SK-N-SH treated with all-trans-retinoic acid at 6 μM for 48 hours (cell line): ENCODE measurements around the gene P2RX4.

Experiments
- ARNTL ChIP-seq: fragments of 450-650 bp; formaldehyde crosslinking; IDR thresholded peaks from 2 replicates; pipeline ENCODE4 v1.5.0; 2020; ENCODE audit warnings: low read depth, mild to moderate bottlenecking, moderate library complexity, borderline replicate concordance
- CSDC2 ChIP-seq: fragments of 250-450 bp; sonication (Bioruptor Pico); IDR thresholded peaks from 2 replicates; pipeline ENCODE4 v1.5.0; 2020; ENCODE audit warnings: mild to moderate bottlenecking, moderate library complexity
- ESRRG ChIP-seq: fragments of 250-450 bp; sonication (Bioruptor Pico); IDR thresholded peaks from 2 replicates; pipeline ENCODE4 v1.6.1; 2021; ENCODE audit warnings: mild to moderate bottlenecking
- OSR1 ChIP-seq: fragments of 250-450 bp; sonication (Bioruptor Pico); IDR thresholded peaks from 2 replicates; pipeline ENCODE4 v1.8.0; 2022; ENCODE audit warnings: moderate library complexity, mild to moderate bottlenecking, inconsistent platforms
- RARB ChIP-seq: fragments of 250-450 bp; sonication (Bioruptor Pico); IDR thresholded peaks from 2 replicates; pipeline ENCODE4 v1.8.0; 2021; ENCODE audit warnings: mild to moderate bottlenecking, moderate library complexity
- SNAI2 ChIP-seq: fragments of 250-450 bp; sonication (Bioruptor Pico); IDR thresholded peaks from 2 replicates; pipeline ENCODE4 v1.5.0; 2020; ENCODE audit warnings: mild to moderate bottlenecking, moderate library complexity
- TCF4 ChIP-seq: fragments of 250-450 bp; sonication (Bioruptor Pico); IDR thresholded peaks from 2 replicates; pipeline ENCODE4 v1.8.0; 2021; ENCODE audit warnings: mild to moderate bottlenecking, moderate library complexity, borderline replicate concordance
- ZFP3 ChIP-seq: fragments of 250-450 bp; sonication (Bioruptor Pico); IDR thresholded peaks from 2 replicates; pipeline ENCODE4 v1.5.0; 2020; ENCODE audit warnings: mild to moderate bottlenecking, moderate library complexity
- ZNF565 ChIP-seq: fragments of 450-650 bp; formaldehyde crosslinking; conservative IDR thresholded peaks from 2 replicates; pipeline ENCODE4 v1.5.0; 2020; ENCODE audit warnings: low read depth, mild to moderate bottlenecking, moderate library complexity
- ZNF70 ChIP-seq: fragments of 450-650 bp; formaldehyde crosslinking; IDR thresholded peaks from 2 replicates; pipeline ENCODE4 v1.5.0; 2020; ENCODE audit warnings: mild to moderate bottlenecking, moderate library complexity
- TF ChIP-seq, protein P1 (sequence below): fragments of 250-450 bp; sonication (Bioruptor Pico); IDR thresholded peaks from 2 replicates; pipeline ENCODE4 v1.5.1; 2021; ENCODE audit warnings: mild to moderate bottlenecking, moderate library complexity
- TF ChIP-seq, protein P2 (sequence below): fragments of 250-450 bp; sonication (Bioruptor Pico); IDR thresholded peaks from 2 replicates; pipeline ENCODE4 v1.8.0; 2021; ENCODE audit warnings: low read depth, mild to moderate bottlenecking, moderate library complexity, borderline replicate concordance
- TF ChIP-seq, protein P3 (sequence below): fragments of 250-450 bp; sonication (Bioruptor Pico); IDR thresholded peaks from 2 replicates; pipeline ENCODE4 v1.8.0; 2020; ENCODE audit warnings: mild to moderate bottlenecking, moderate library complexity, borderline replicate concordance

DNA sequence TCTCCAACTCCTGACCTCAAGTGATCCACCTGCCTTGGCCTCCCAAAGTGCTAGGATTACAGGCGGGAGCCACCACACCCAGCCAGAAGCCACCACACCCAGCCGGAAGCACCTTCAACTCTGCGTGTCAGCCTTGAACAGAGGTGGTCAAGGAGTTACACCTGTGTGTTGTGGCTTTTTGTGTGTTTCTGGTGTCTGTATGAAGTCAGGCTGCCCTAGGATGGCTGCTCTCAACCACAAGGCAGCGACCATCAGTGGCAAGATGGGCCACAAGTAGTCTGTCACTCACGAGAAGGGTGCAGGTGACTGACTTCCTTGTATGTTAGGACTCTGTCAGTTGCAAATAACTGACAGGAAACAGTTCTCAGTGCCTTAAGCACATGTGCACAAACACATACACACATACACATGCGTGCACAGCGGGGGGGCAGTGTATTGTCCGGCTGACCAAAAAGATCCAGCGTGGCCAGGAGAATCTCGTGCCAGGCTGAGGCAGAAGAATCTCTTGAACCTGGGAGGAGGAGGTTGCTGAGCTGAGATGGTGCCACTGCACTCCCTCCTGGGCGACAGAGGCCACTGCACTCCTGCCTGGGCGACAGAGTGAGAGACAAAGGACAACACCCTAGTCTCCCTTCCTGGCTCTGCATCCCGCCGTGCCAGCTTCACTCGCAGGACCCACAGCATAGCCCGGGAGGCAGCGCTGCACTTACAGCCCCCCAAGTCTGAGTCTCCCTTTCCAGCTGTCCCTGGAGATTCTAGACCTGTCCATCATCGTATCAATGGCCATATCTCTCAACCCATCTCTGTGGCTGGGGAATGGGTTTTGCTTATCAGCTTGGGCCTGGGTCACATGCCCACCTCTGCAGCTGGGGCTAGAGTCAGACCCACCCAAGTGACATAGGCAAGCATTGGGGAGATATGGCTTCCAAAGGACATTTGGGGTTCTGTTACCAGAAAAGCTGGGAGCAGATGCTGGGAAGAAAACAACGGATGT, 13.7 kb downstream of the P2RX4 start:
- TF ChIP-seq RARB = no peak
- no peak for TF ChIP-seq SNAI2 (CRISPR knock-in tag)
- TF ChIP-seq, protein P1, sequence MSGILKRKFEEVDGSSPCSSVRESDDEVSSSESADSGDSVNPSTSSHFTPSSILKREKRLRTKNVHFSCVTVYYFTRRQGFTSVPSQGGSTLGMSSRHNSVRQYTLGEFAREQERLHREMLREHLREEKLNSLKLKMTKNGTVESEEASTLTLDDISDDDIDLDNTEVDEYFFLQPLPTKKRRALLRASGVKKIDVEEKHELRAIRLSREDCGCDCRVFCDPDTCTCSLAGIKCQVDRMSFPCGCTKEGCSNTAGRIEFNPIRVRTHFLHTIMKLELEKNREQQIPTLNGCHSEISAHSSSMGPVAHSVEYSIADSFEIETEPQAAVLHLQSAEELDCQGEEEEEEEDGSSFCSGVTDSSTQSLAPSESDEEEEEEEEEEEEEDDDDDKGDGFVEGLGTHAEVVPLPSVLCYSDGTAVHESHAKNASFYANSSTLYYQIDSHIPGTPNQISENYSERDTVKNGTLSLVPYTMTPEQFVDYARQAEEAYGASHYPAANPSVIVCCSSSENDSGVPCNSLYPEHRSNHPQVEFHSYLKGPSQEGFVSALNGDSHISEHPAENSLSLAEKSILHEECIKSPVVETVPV (CRISPR knock-in tag) = no peak
- no peak for TF ChIP-seq ZFP3 (CRISPR knock-in tag)
- TF ChIP-seq ESRRG (CRISPR knock-in tag) = no peak
- TF ChIP-seq TCF4 (CRISPR knock-in tag) = no peak
- no peak for TF ChIP-seq ZNF70
- no peak for TF ChIP-seq ARNTL (CRISPR knock-in tag)
- TF ChIP-seq, protein P2, sequence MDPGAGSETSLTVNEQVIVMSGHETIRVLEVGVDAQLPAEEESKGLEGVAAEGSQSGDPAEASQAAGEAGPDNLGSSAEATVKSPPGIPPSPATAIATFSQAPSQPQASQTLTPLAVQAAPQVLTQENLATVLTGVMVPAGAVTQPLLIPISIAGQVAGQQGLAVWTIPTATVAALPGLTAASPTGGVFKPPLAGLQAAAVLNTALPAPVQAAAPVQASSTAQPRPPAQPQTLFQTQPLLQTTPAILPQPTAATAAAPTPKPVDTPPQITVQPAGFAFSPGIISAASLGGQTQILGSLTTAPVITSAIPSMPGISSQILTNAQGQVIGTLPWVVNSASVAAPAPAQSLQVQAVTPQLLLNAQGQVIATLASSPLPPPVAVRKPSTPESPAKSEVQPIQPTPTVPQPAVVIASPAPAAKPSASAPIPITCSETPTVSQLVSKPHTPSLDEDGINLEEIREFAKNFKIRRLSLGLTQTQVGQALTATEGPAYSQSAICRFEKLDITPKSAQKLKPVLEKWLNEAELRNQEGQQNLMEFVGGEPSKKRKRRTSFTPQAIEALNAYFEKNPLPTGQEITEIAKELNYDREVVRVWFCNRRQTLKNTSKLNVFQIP (CRISPR knock-in tag) = no peak
- TF ChIP-seq, protein P3, sequence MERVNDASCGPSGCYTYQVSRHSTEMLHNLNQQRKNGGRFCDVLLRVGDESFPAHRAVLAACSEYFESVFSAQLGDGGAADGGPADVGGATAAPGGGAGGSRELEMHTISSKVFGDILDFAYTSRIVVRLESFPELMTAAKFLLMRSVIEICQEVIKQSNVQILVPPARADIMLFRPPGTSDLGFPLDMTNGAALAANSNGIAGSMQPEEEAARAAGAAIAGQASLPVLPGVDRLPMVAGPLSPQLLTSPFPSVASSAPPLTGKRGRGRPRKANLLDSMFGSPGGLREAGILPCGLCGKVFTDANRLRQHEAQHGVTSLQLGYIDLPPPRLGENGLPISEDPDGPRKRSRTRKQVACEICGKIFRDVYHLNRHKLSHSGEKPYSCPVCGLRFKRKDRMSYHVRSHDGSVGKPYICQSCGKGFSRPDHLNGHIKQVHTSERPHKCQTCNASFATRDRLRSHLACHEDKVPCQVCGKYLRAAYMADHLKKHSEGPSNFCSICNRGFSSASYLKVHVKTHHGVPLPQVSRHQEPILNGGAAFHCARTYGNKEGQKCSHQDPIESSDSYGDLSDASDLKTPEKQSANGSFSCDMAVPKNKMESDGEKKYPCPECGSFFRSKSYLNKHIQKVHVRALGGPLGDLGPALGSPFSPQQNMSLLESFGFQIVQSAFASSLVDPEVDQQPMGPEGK (CRISPR knock-in tag) = no peak
- TF ChIP-seq CSDC2 (CRISPR knock-in tag) = no peak
- TF ChIP-seq OSR1 (CRISPR knock-in tag) = no peak
- no peak for TF ChIP-seq ZNF565 (CRISPR knock-in tag)
